Measurements from ENCODE around the gene HDC. TPM values are rescaled to one million over a fixed set of nuclear protein-coding genes. Genes with fewer than 3 reads are reported as not detected.

Gene HDC
- total and polyA plus RNA-seq, 12 donors, result 0.11 to 0.32 (median 0.19) TPM; not detected in 6

GRCh38 chr15:50225057-50225456 is 40.5 kb downstream of the HDC start:
- no peak for DNase-seq
- intact Hi-C loops (cut with DNase I), result no loop called here
- WGBS, 4 donors, result 80 to 95% (median 89%) methylated on average over 1 of the region's 1 CpG
- Histone ChIP-seq H3K36me3 (replicated peaks in 1 of 2) (no peaks in the 10 kb centered on the region), H3K4me1 (replicated peaks in 1 of 2) (no peaks in the 10 kb centered on the region), H3K27me3 (no peaks in the 10 kb centered on the region), H3K4me3 (no peak overlapping the region), H3K27ac (no peak overlapping the region), H3K9me3 (replicated peaks in 1 of 3) (no peaks in the 10 kb centered on the region)
- TF ChIP-seq CTCF (IDR thresholded peaks at IDR 0.05) (no peak), POLR2A (IDR thresholded peaks at IDR 0.05) (no peak)

GRCh38 chr15:50224606-50225005 is 40.9 kb downstream of the HDC start:
- intact Hi-C loops (cut with DNase I), result no loop called here
- Histone ChIP-seq H3K27me3 (no peaks in the 10 kb centered on the region), H3K36me3 (replicated peaks in 1 of 2) (no peaks in the 10 kb centered on the region), H3K4me1 (replicated peaks in 1 of 2) (no peaks in the 10 kb centered on the region), H3K4me3 (no peak overlapping the region), H3K9me3 (replicated peaks in 1 of 3) (no peaks in the 10 kb centered on the region), H3K27ac (no peak overlapping the region)
- no peak for TF ChIP-seq POLR2A (IDR thresholded peaks at IDR 0.05)
- no peak for TF ChIP-seq CTCF (IDR thresholded peaks at IDR 0.05)
- WGBS, 4 donors, result 76 to 79% (median 78%) methylated on average over 5 of the region's 5 CpGs
- DNase-seq, result no peak

- intact Hi-C loops (cut with DNase I), result no loop called here
- Histone ChIP-seq H3K4me3 (no peak overlapping the region), H3K27me3 (no peaks in the 10 kb centered on the region), H3K27ac (no peak overlapping the region), H3K4me1 (replicated peaks in 1 of 2) (no peaks in the 10 kb centered on the region), H3K9me3 (replicated peaks in 1 of 3) (no peaks in the 10 kb centered on the region), H3K36me3 (replicated peaks in 1 of 2) (no peaks in the 10 kb centered on the region)
- TF ChIP-seq CTCF (IDR thresholded peaks at IDR 0.05), result no peak
- no peak for TF ChIP-seq POLR2A (IDR thresholded peaks at IDR 0.05)
- WGBS, 4 donors, result 71 to 91% (median 77%) methylated on average over 2 of the region's 2 CpGs
- no peak for DNase-seq
Observed at GRCh38 chr15:50222181-50222580, 43.3 kb downstream of the HDC start.

GRCh38 chr15:50219820-50220219 is 45.7 kb downstream of the HDC start:
- Histone ChIP-seq H3K4me1 (replicated peaks in 1 of 2) (no peaks in the 10 kb centered on the region), H3K27me3 (no peaks in the 10 kb centered on the region), H3K4me3 (no peak overlapping the region), H3K36me3 (replicated peaks in 1 of 2) (no peaks in the 10 kb centered on the region), H3K9me3 (replicated peaks in 1 of 3) (no peaks in the 10 kb centered on the region), H3K27ac (no peak overlapping the region)
- WGBS, 4 donors, result 77 to 94% (median 90%) methylated on average over 2 of the region's 2 CpGs
- intact Hi-C loops (cut with DNase I), result no loop called here
- TF ChIP-seq POLR2A (IDR thresholded peaks at IDR 0.05), result no peak
- no peak for TF ChIP-seq CTCF (IDR thresholded peaks at IDR 0.05)
- no peak for DNase-seq

Data from adrenal gland (tissue), 12 donors.